Right lobe of liver (tissue), 6 donors: Measurements from ENCODE around the gene PTPN12. TPM values are rescaled to one million over a fixed set of nuclear protein-coding genes. Genes with fewer than 3 reads are reported as not detected.

Source experiments
- ATAC-seq, 4 donors: fragments of 200-7000 bp; cut with Tn5 transposase; one replicate each; pipeline ENCODE4 v1.9.1; 2020; ENCODE audit warnings: mild to moderate bottlenecking in 4 of 4, moderate library complexity in 4 of 4
- DNase-seq, 3 donors: peaks; one replicate each; pipeline ENCODE4 v3.0.0-alpha.2; 2020
- H3K27ac ChIP-seq, 3 donors: fragments of 200-600 bp; one replicate each; pipeline ENCODE4 v1.8.0; 2022
- H3K27me3 ChIP-seq, 2 donors: fragments of 200-600 bp; one replicate each; pipeline ENCODE4 v1.8.0; 2022
- H3K36me3 ChIP-seq, 4 donors: fragments of 200-600 bp; sonication (generic) in 1 of 4; one replicate each; pipeline versions ENCODE4 v1.5.1 to v1.8.0; 2017 to 2022; ENCODE audit warnings: control low read depth in 1 of 4
- H3K4me1 ChIP-seq, 4 donors: fragments of 200-600 bp; sonication (generic) in 1 of 4; one replicate each; pipeline versions ENCODE4 v1.5.1 to v1.8.0; 2017 to 2022; ENCODE audit warnings: control low read depth in 1 of 4
- H3K4me3 ChIP-seq, 3 donors: fragments of 200-600 bp; one replicate each; pipeline ENCODE4 v1.8.0; 2022
- H3K9me3 ChIP-seq, 4 donors: fragments of 200-600 bp; sonication (generic) in 1 of 4; one replicate each; pipeline versions ENCODE4 v1.5.1 to v1.8.0; 2017 to 2022; ENCODE audit warnings: control low read depth in 1 of 4
- CTCF ChIP-seq, 4 donors: fragments of 200-600 bp in 3 of 4; fragments of 450-650 bp in 1 of 4; IDR thresholded peaks; one replicate each; pipeline versions ENCODE4 v1.5.1 to v1.8.0; 2016 to 2022; ENCODE audit warnings: antibody characterized with exemption in 4 of 4, mild to moderate bottlenecking in 2 of 4
- POLR2A ChIP-seq: fragments of 450-650 bp; IDR thresholded peaks from one replicate; pipeline ENCODE4 v1.6.1; 2017; ENCODE audit warnings: antibody characterized with exemption, mild to moderate bottlenecking
- WGBS: methylation state at CpG from one replicate; pipeline ENCODE4 v1.1.6; 2018; ENCODE audit warnings: low coverage, low lambda C conversion rate; ENCODE audit not compliant: insufficient coverage; ENCODE audit errors: missing lambda C conversion rate; 5-methylcytosine and 5-hydroxymethylcytosine counted together
- intact Hi-C, 2 donors: fragments of 100-400 bp; cut with DNase I; formaldehyde crosslinking; loops; one replicate each; pipeline versions ENCODE4 v1.11.2 to v1.14.1; 2022
- total RNA-seq, 6 experiments: library from RNA; depleted of rRNA in 2 of 6; stranded (reverse); fragments of >200 nt in 2 of 6; fragmentation: NEBNext Ultra II Directional in 3 of 6; extraction: Animal tissue kit (Norgen Biotek cat#: 25700) in 3 of 6; gene quantifications; one replicate each; pipeline versions ENCODE4 v1.1.0 to v1.2.4, GENCODE V29; 2016 to 2023
- donor health status: DM: no; HTN: yes; CAD: no.
- donor health status: DM: no; HTN: no; CAD: no.
- donor health status: DM: no; HTN: no; CAD: no.
- donor health status: DM: no; HTN: yes; CAD: no.
- donor health status: DM: no; HTN: yes; CAD: no.

Gene PTPN12
- total RNA-seq, 6 experiments from 2014 or later = 14.8 to 44.0 (median 27.3) TPM

GRCh38 chr7:77653572-77653971 lies 116.5 kb downstream of the PTPN12 start:
- Histone ChIP-seq H3K27ac (no peak overlapping the region), H3K27me3 (no peaks in the 10 kb centered on the region), H3K36me3 (no peaks in the 10 kb centered on the region), H3K9me3 (no peaks in the 10 kb centered on the region), H3K4me3 (no peak overlapping the region), H3K4me1 (peaks cover 0 to 8% (median 0%) of the 10 kb centered on the region in 4 donors)
- TF ChIP-seq POLR2A = no peak
- no peak for TF ChIP-seq CTCF (IDR thresholded peaks at IDR 0.05)
- 64% methylated on average over 2 of the region's 2 CpGs for WGBS
- ATAC-seq = peak; percentile 67 to 85 (median 81)
- intact Hi-C loops = loop anchor here in 1 of 2 donors (10.0 kb wide), 1 partner anchor 101 kb away; no protein-coding TSS in a partner anchor
- DNase-seq = no peak

GRCh38 chr7:77655356-77655755 lies 118.3 kb downstream of the PTPN12 start:
- TF ChIP-seq CTCF (IDR thresholded peaks at IDR 0.05) (no peak), POLR2A (no peak)
- DNase-seq (no peak), ATAC-seq (no peak)
- Histone ChIP-seq H3K27me3 (no peaks in the 10 kb centered on the region), H3K4me3 (no peak overlapping the region), H3K9me3 (no peaks in the 10 kb centered on the region), H3K4me1 (peaks cover 0 to 8% (median 0%) of the 10 kb centered on the region in 4 donors), H3K27ac (no peak overlapping the region), H3K36me3 (no peaks in the 10 kb centered on the region)
- intact Hi-C loops = loop anchor here in 1 of 2 donors (10.0 kb wide), 1 partner anchor 99 kb away; no protein-coding TSS in a partner anchor
- 100% methylated on average over 1 of the region's 1 CpG for WGBS

GRCh38 chr7:77655836-77656455 lies 118.9 kb downstream of the PTPN12 start:
- peak in 1 of 4 donors; percentile 32 for ATAC-seq
- H3K9me3 ChIP-seq = no peaks in the 10 kb centered on the region
- DNase-seq = no peak
- H3K36me3 ChIP-seq = no peaks in the 10 kb centered on the region
- no peak overlapping the region for H3K4me3 ChIP-seq
- WGBS = 82% methylated on average over 9 of the region's 9 CpGs
- TF ChIP-seq CTCF (IDR thresholded peaks at IDR 0.05) (no peak), POLR2A (no peak)
- intact Hi-C loops = loop anchor here in 1 of 2 donors (10.0 kb wide), 1 partner anchor 99 kb away; no protein-coding TSS in a partner anchor
- peaks cover 0 to 8% (median 0%) of the 10 kb centered on the region in 4 donors for H3K4me1 ChIP-seq
- H3K27me3 ChIP-seq = no peaks in the 10 kb centered on the region
- no peak overlapping the region for H3K27ac ChIP-seq

GRCh38 chr7:77657427-77658224 lies 120.5 kb downstream of the PTPN12 start:
- Histone ChIP-seq H3K27me3 (no peaks in the 10 kb centered on the region), H3K36me3 (no peaks in the 10 kb centered on the region), H3K4me1 (peaks cover 0 to 8% (median 0%) of the 10 kb centered on the region in 4 donors), H3K4me3 (no peak overlapping the region), H3K9me3 (no peaks in the 10 kb centered on the region), H3K27ac (no peak overlapping the region)
- ATAC-seq = peak; percentile 80 to 86 (median 82)
- no peak for DNase-seq
- peak; percentile 47 to 62 (median 60) for TF ChIP-seq CTCF (IDR thresholded peaks at IDR 0.05)
- TF ChIP-seq POLR2A = no peak
- 53% methylated on average over 1 of the region's 1 CpG for WGBS
- intact Hi-C loops = loop anchor here in 1 of 2 donors (10.0 kb wide), 1 partner anchor 97 kb away; no protein-coding TSS in a partner anchor
